OCI-LY7 (cell line): ENCODE measurements around the gene PIGQ. TPM values are rescaled to one million over a fixed set of nuclear protein-coding genes. Genes with fewer than 3 reads are reported as not detected.

Source experiments
- BruUV-seq: library from RNA; stranded (reverse); fragments of 400-500 nt; replicated peaks from 2 replicates; lab custom pipeline; 2021; lab: Mats Ljungman, UMichigan
- CTCF ChIA-PET: fragments of 300-600 bp; sonication (Branson Sonifier 250); formaldehyde crosslinking; loops from one replicate; lab custom pipeline; 2022; ENCODE audit warnings: antibody characterized with exemption; ENCODE audit not compliant: unreplicated experiment; lab: Charles Lee
- POLR2A ChIA-PET: fragments of 300-600 bp; sonication (Branson Sonifier 250); formaldehyde crosslinking; loops from one replicate; lab custom pipeline; 2022; ENCODE audit warnings: antibody characterized with exemption; lab: Charles Lee
- DNase-seq: peaks from one replicate; pipeline ENCODE4 v3.0.0-alpha.2; 2015; ENCODE audit warnings: low spot score
- H2AFZ ChIP-seq: fragments of 200-600 bp; sonication (generic), shearing (Covaris generic); 2 replicates; pipeline ENCODE4 v1.6.1; 2014; ENCODE audit warnings: mild to moderate bottlenecking, antibody characterized with exemption, low read length, moderate library complexity
- H3K27ac ChIP-seq: fragments of 200-600 bp; sonication (generic); 2 replicates; pipeline ENCODE4 v1.5.1; 2014; ENCODE audit warnings: mixed run types, low read depth, mild to moderate bottlenecking, moderate library complexity, low read length, inconsistent platforms; ENCODE audit not compliant: poor library complexity, severe bottlenecking
- H3K36me3 ChIP-seq: fragments of 200-600 bp; sonication (generic); 2 replicates; pipeline ENCODE4 v1.6.1; 2014; ENCODE audit warnings: mild to moderate bottlenecking, antibody characterized with exemption, low read length, moderate library complexity, mixed read lengths; ENCODE audit not compliant: insufficient read depth
- H3K4me1 ChIP-seq: fragments of 200-600 bp; sonication (generic); 2 replicates; pipeline ENCODE4 v1.5.1; 2014; ENCODE audit warnings: mild to moderate bottlenecking, low read length; ENCODE audit not compliant: insufficient read depth, poor library complexity, severe bottlenecking
- H3K4me2 ChIP-seq: fragments of 200-600 bp; sonication (generic); 2 replicates; pipeline ENCODE4 v1.6.1; 2014; ENCODE audit warnings: mild to moderate bottlenecking, low read length
- H3K4me3 ChIP-seq: fragments of 200-600 bp; sonication (generic); 2 replicates; pipeline ENCODE4 v1.5.1; 2014; ENCODE audit warnings: mild to moderate bottlenecking, low read depth, low read length; ENCODE audit not compliant: poor library complexity, severe bottlenecking
- H3K79me2 ChIP-seq: fragments of 200-600 bp; sonication (generic); 2 replicates; pipeline ENCODE4 v1.6.1; 2016; ENCODE audit warnings: low read depth, mild to moderate bottlenecking, low read length, moderate library complexity, mixed read lengths; ENCODE audit not compliant: insufficient read depth
- H3K9me2 ChIP-seq: fragments of 200-600 bp; sonication (generic); 2 replicates; pipeline ENCODE4 v1.6.1; 2016; ENCODE audit warnings: mild to moderate bottlenecking, low read length, mixed read lengths; ENCODE audit not compliant: insufficient read depth
- H3K9me3 ChIP-seq: fragments of 200-600 bp; sonication (generic); 2 replicates; pipeline ENCODE4 v1.6.1; 2014; ENCODE audit warnings: mild to moderate bottlenecking, mixed run types, low read length, mixed read lengths
- H4K20me1 ChIP-seq: fragments of 200-600 bp; sonication (generic); 2 replicates; pipeline ENCODE4 v1.6.1; 2014; ENCODE audit warnings: mild to moderate bottlenecking, antibody characterized with exemption, low read length, moderate library complexity, mixed read lengths; ENCODE audit not compliant: insufficient read depth
- CTCF ChIP-seq: fragments of 200-600 bp; sonication (generic); conservative IDR thresholded peaks from 2 replicates; pipeline ENCODE4 v1.5.1; 2014; ENCODE audit warnings: mild to moderate bottlenecking, antibody characterized with exemption, low read length, moderate library complexity, mixed read lengths
- EZH2phosphoT487 ChIP-seq: fragments of 200-600 bp; sonication (generic); IDR thresholded peaks from 2 replicates; pipeline ENCODE4 v1.6.1; 2018; ENCODE audit warnings: low read depth, borderline replicate concordance, mild to moderate bottlenecking, mixed run types, antibody characterized with exemption, low read length, moderate library complexity, mixed read lengths
- intact Hi-C: fragments of 100-400 bp; cut with micrococcal nuclease; formaldehyde crosslinking; loops from one replicate; pipeline ENCODE4 v1.10.0; 2022; ENCODE audit not compliant: unreplicated experiment
- total RNA-seq, 2 experiments: library from RNA; depleted of rRNA in 1 of 2; stranded (reverse); fragments of >200 nt in 1 of 2; shearing (Covaris generic) in 1 of 2; gene quantifications; 2 replicates each; pipeline ENCODE4 v1.2.3, GENCODE V29; 2014 to 2022

Gene PIGQ
- total RNA-seq, 2 experiments from 2014 or later: 39.0 to 54.2 TPM

DNA sequence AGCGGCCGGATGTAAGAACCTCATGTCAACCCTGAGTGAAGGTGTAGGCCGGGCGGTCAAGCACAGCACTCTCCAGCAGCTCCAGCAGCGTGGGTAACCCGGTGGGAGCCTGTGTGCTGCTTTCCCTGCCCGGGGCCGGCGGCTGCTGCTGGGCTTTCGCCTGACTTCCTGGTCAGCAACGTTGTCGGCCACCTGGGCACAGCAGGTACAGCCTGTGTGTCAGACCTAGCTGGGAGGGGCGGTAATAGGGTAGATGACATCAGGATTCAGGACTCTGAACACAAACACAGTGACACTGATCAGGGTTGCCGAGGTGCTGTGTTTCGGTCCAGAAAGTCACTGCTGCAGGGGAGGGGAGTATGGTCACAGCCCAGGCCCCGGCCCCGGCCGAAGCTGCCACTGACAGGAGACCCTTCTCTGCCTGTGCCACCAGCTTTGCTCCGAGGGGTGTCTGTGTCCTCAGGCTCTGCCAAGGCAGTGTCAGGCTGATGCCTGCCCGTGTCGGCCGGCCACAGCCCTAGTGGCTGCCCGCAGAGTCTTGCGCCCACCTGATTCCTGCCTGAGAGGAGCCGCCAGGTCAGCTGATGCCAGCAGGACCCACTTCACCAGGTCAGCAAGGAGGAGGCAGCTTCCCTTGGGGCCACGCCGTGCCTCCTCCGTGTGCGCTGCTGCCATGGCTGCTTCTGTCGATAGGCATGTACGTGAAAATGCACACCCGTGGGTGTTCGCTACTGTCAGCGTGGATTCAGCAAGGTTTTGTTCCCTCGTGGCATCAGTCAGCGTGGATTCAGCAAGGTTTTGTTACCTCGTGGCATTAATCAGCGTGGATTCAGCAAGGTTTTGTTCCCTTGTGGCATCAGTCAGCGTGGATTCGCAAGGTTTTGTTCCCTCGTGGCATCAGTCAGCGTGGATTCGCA is 29.3 kb downstream of the PIGQ start:
- H3K9me2 ChIP-seq: no peaks in the 10 kb centered on the region
- intact Hi-C loops: no loop called here
- H3K4me2 ChIP-seq: no peak overlapping the region
- no peak for DNase-seq
- no peaks in the 10 kb centered on the region for H3K9me3 ChIP-seq
- H3K79me2 ChIP-seq: no peaks in the 10 kb centered on the region
- no peaks in the 10 kb centered on the region for H4K20me1 ChIP-seq
- H2AFZ ChIP-seq: no peak overlapping the region
- BruUV-seq: no TSS peak
- no peaks in the 10 kb centered on the region for H3K4me1 ChIP-seq
- POLR2A ChIA-PET: interaction anchor here (1.0 kb wide), 1 partner anchor 72 kb away, joined by 4 read pairs; the partner anchor contains the start of gene CAPN15
- TF ChIP-seq EZH2phosphoT487: no peak
- TF ChIP-seq CTCF: no peak
- H3K4me3 ChIP-seq: no peak overlapping the region
- CTCF ChIA-PET: no interaction called here
- H3K27ac ChIP-seq: no peak overlapping the region
- peaks cover 9% of the 10 kb centered on the region for H3K36me3 ChIP-seq

GRCh38 chr16:600781-601180 is 31.0 kb downstream of the PIGQ start:
- intact Hi-C loops: loop anchor here (1.0 kb wide), 1 partner anchor 21 kb away; no protein-coding TSS in a partner anchor
- POLR2A ChIA-PET: no interaction called here

More at GRCh38 chr16:600781-601180, 31.0 kb downstream of the PIGQ start:
- Histone ChIP-seq H2AFZ (no peak overlapping the region), H3K9me2 (no peaks in the 10 kb centered on the region), H3K36me3 (peaks cover 16% of the 10 kb centered on the region), H3K9me3 (0 out of 2 replicates have a peak, but pooled peaks cover 5% of the 10 kb centered on the region), H3K4me2 (no peak overlapping the region), H4K20me1 (no peaks in the 10 kb centered on the region), H3K4me1 (no peaks in the 10 kb centered on the region), H3K79me2 (no peaks in the 10 kb centered on the region), H3K27ac (no peak overlapping the region), H3K4me3 (no peak overlapping the region)
- BruUV-seq: no TSS peak
- CTCF ChIA-PET: interaction anchor here (0.6 kb wide), 1 partner anchor 52 kb away, joined by 3 read pairs; no protein-coding TSS in a partner anchor
- TF ChIP-seq EZH2phosphoT487 (no peak), CTCF (peak; percentile 71)
- peak; percentile 39 for DNase-seq
